ENCODE results near the gene MZB1. TPM values are rescaled to one million over a fixed set of nuclear protein-coding genes. Genes with fewer than 3 reads are reported as not detected.

The MZB1 gene
- total and polyA plus RNA-seq, 2 of the 13 experiments (the other 11 are each of a cell fraction or from before 2014, with no cell fraction given), result 0.31 to 0.40 TPM

GRCh38 chr5:139379626-139380449 is 9.9 kb downstream of the MZB1 start (continued):
- no peak for TF ChIP-seq MEF2D (CRISPR knock-in tag; IDR thresholded peaks at IDR 0.05)

DNA sequence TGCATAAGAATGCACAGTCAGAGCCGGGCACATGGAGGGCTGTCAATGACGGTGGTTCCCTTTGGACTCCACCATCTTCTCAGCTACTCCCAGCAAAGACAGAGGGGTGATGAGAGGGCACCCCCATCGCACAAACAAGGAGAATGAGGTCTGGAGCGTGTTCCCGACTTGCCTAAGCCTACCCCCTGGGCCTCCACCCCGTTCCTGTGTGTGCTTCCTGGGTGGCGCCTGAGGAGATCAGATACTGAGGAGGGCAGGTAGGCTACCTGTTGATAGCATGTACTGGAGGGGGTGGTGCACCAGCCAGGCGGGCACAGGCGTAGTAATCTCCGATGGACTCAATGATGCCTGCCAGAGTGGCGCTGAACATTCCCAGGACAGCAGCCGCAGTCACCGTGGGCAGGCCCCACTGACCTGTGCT is 10.8 kb downstream of the MZB1 start:
- no peak overlapping the region for H3K4me3 ChIP-seq (replicated peaks in 1 of 3; ENCODE audit: insufficient read depth in 1 of 3, low read depth in 2 of 3, low read length in 3 of 3)
- no peak overlapping the region for H3K27ac ChIP-seq (ENCODE audit: extremely low read length, insufficient read depth, low read length)
- no peak overlapping the region for H2AFZ ChIP-seq (ENCODE audit: low read length)
- H3K9me3 ChIP-seq (ENCODE audit: low read length), result no peaks in the 10 kb centered on the region
- no peak overlapping the region for H3K4me2 ChIP-seq (ENCODE audit: low read depth, low read length)
- DNase-seq (ENCODE audit: low spot score), result no peak
- intact Hi-C loops (cut with micrococcal nuclease; ENCODE audit: unreplicated experiment) (no loop called here), in situ Hi-C loops (cut with HindIII; ENCODE audit: extremely low pct_ligation_motif_present, low pct_unique_long_range_greater_than_20kb) (no loop called here)
- H3K79me2 ChIP-seq (ENCODE audit: insufficient read depth, low read length), result peaks cover 12% of the 10 kb centered on the region
- 96% methylated on average over 11 of the region's 13 CpGs for WGBS (ENCODE audit: low lambda C conversion rate)
- no peaks in the 10 kb centered on the region for H4K20me1 ChIP-seq (ENCODE audit: insufficient read depth, low read length)
- TF ChIP-seq ZNF629 (CRISPR knock-in tag; conservative IDR thresholded peaks at IDR 0.05) (no peak), AKNA (CRISPR knock-in tag; IDR thresholded peaks at IDR 0.05; ENCODE audit: borderline replicate concordance) (no peak), THRA (CRISPR knock-in tag; IDR thresholded peaks at IDR 0.05; ENCODE audit: borderline replicate concordance) (no peak), ZBTB21 (CRISPR knock-in tag; IDR thresholded peaks at IDR 0.05) (no peak), JUN (CRISPR knock-in tag; IDR thresholded peaks at IDR 0.05) (no peak), CENPX (CRISPR knock-in tag; IDR thresholded peaks at IDR 0.05) (no peak), MTA3 (CRISPR knock-in tag; IDR thresholded peaks at IDR 0.05) (no peak), ATF7 (IDR thresholded peaks at IDR 0.05) (no peak), ATF7 (CRISPR knock-in tag; IDR thresholded peaks at IDR 0.05) (no peak), ZNF451 (CRISPR knock-in tag; IDR thresholded peaks at IDR 0.05) (no peak)
- TF ChIP-seq, protein P1, sequence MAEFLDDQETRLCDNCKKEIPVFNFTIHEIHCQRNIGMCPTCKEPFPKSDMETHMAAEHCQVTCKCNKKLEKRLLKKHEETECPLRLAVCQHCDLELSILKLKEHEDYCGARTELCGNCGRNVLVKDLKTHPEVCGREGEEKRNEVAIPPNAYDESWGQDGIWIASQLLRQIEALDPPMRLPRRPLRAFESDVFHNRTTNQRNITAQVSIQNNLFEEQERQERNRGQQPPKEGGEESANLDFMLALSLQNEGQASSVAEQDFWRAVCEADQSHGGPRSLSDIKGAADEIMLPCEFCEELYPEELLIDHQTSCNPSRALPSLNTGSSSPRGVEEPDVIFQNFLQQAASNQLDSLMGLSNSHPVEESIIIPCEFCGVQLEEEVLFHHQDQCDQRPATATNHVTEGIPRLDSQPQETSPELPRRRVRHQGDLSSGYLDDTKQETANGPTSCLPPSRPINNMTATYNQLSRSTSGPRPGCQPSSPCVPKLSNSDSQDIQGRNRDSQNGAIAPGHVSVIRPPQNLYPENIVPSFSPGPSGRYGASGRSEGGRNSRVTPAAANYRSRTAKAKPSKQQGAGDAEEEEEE (CRISPR knock-in tag; IDR thresholded peaks at IDR 0.05; ENCODE audit: borderline replicate concordance), result no peak
- no peak overlapping the region for H3K9ac ChIP-seq (ENCODE audit: insufficient read depth, low read depth, low read length)
- ATAC-seq, result no peak
- CTCF ChIA-PET (ENCODE audit: low intra/inter-chr PET ratio, low total read pairs), result no interaction called here
- peaks cover 36% of the 10 kb centered on the region for H3K4me1 ChIP-seq (ENCODE audit: insufficient read depth, low read length)
- peaks cover 0 to 5% of the 10 kb centered on the region in 2 experiments; a peak in 2 of 5 replicates for H3K36me3 ChIP-seq (replicated peaks in 1 of 2; ENCODE audit: control insufficient read depth in 1 of 2, insufficient read depth in 2 of 2, low read length in 2 of 2)
- BruUV-seq (replicated peaks), result no TSS peak
- no peaks in the 10 kb centered on the region for H3K27me3 ChIP-seq (ENCODE audit: control insufficient read depth in 1 of 2, insufficient read depth in 2 of 2, low read length in 2 of 2)
- FAIRE-seq, result no peak
- POLR2A ChIA-PET, result no interaction called here
